Breast epithelium (tissue), 3 donors: Measurements from ENCODE around the gene DCLK1.

ENCODE experiments used
- POLR2A ChIP-seq: fragments of 450-650 bp; IDR thresholded peaks from one replicate; pipeline ENCODE4 v1.6.1; 2016; ENCODE audit warnings: antibody characterized with exemption, mild to moderate bottlenecking, moderate library complexity
- POLR2AphosphoS5 ChIP-seq, 3 donors: sonication (generic); formaldehyde crosslinking; IDR thresholded peaks; one replicate each; pipeline ENCODE4 v1.6.1; 2017; ENCODE audit warnings: antibody characterized with exemption in 3 of 3
- TF ChIP-seq, protein P1 (sequence below), 3 donors: fragments of 450-650 bp; IDR thresholded peaks; one replicate each; pipeline ENCODE4 v1.5.1; 2016 to 2017; ENCODE audit warnings: antibody characterized with exemption in 3 of 3, mild to moderate bottlenecking in 3 of 3, moderate library complexity in 3 of 3

DNA sequence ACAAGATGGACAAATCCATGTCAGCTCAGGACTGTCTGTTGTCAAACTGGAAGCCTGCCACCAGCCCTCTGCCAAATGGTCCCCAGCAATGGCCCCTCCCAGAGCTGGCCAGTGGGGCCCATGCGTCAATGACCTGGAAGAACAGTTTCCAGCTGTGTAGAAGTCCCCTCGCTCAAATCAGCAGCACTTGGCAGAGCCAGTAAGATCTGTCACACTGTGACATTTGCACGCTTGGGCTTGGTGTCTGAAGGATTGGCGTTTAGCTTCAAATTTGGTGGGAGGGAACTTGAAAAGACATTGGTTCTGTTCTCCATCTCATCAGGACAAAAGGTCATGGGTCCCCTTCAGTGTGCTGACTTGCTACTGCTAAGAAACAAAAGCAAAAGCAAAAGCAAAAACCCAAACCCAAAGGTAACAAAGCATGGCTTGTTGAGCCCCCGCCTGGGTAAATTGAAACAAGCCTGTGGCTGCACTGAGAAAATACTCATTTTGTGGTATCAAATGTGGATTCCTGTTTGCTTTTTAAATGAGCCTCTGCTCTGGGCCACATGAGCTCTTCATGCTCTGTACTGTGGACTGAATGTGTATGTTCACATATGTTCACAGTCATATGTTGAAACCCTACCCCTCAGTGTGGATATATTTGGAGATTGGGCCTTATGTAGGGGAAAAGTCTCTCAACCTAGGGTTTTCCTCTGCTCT, 401.1 kb downstream of the DCLK1 start:
- TF ChIP-seq, protein P1, sequence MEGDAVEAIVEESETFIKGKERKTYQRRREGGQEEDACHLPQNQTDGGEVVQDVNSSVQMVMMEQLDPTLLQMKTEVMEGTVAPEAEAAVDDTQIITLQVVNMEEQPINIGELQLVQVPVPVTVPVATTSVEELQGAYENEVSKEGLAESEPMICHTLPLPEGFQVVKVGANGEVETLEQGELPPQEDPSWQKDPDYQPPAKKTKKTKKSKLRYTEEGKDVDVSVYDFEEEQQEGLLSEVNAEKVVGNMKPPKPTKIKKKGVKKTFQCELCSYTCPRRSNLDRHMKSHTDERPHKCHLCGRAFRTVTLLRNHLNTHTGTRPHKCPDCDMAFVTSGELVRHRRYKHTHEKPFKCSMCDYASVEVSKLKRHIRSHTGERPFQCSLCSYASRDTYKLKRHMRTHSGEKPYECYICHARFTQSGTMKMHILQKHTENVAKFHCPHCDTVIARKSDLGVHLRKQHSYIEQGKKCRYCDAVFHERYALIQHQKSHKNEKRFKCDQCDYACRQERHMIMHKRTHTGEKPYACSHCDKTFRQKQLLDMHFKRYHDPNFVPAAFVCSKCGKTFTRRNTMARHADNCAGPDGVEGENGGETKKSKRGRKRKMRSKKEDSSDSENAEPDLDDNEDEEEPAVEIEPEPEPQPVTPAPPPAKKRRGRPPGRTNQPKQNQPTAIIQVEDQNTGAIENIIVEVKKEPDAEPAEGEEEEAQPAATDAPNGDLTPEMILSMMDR (IDR thresholded peaks at IDR 0.05): no peak
- TF ChIP-seq POLR2AphosphoS5 (IDR thresholded peaks at IDR 0.05) (no peak), POLR2A (no peak)
